ENCODE results near the gene SUPT7L. TPM values are rescaled to one million over a fixed set of nuclear protein-coding genes. Genes with fewer than 3 reads are reported as not detected.
A peak's percentile ranks its signal among the peaks of the same experiment; 100 is the strongest.

Gene SUPT7L
- total RNA-seq, 2 donors from 2014 or later = 32.9 to 41.9 TPM

DNA sequence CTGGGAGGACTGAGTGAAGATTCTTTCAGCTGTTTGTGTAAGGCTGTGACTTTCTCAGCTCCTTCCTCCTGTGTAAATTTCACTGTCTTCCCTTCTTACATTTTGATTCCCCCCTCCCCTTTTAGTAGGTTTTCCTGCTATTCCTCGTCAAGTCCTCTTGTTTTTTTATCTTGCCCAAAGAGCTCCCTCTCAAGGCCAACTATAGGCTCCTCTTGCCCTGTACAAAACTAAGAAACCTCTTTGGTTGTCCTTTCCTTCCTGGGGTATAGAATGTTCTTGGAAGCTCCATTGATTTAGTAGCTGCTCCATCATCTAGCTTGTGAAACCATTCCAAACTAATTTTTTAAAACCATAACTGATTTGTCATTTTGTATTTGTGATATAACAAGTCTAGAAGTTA is 41.9 kb downstream of the SUPT7L start:
- Mint-ChIP-seq H3K4me3 (no peak overlapping the region), H3K27me3 (no peaks in the 10 kb centered on the region), H3K4me1 (ENCODE audit: low read depth in 2 of 2) (no peaks in the 10 kb centered on the region), H3K36me3 (peaks cover 42% of the 10 kb centered on the region), H3K9me3 (no peaks in the 10 kb centered on the region), H3K27ac (no peak overlapping the region)
- no peak for DNase-seq (ENCODE audit: low spot score)
- no peak for ATAC-seq

DNA sequence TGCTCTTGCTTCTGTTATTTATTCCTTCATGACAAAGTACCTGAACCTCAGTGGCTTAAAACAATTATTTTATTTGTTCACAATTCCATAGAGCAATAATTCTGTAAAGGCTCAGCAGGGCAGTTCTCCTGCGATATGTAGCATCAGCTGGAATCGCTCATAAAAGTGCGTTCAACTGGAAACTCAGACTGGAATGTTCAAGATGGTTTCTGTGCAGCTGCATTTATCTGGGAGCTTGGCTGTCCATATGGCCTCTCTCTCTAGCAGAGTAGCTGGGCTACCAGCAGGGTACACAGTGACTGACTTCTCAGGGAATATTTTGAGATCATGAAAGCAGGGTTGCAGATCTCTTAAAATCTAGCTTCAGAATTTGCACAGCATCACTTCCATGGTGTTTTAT is 48.1 kb downstream of the SUPT7L start:
- peak overlapping the region in 1 of 2 donors; percentile 23 for H3K27ac Mint-ChIP-seq
- H3K4me1 Mint-ChIP-seq (ENCODE audit: low read depth in 2 of 2) = peaks cover 0 to 3% of the 10 kb centered on the region in 2 donors
- no peaks in the 10 kb centered on the region for H3K27me3 Mint-ChIP-seq
- H3K9me3 Mint-ChIP-seq = no peaks in the 10 kb centered on the region
- no peak overlapping the region for H3K4me3 Mint-ChIP-seq
- peaks cover 37% of the 10 kb centered on the region for H3K36me3 Mint-ChIP-seq
- no peak for DNase-seq (ENCODE audit: low spot score)
- no peak for ATAC-seq

DNA sequence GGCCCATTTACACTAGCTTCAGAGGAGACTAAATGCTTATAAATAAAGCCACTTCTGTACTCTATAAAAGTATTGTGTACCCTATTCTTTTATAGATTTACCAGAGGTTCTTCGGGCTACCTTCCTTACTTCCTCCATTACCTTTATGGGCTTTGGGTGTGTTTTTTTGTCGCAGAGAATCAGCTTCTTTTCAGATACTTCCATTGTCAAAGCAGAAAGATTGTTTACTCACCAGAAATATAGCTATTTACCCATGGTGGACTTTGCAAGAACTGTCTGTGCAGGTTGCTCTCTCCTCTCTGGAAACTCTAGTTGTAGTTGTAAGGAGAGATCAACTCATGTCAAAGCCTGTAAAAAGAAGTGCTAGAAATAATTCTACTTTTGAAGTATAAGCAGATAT is 49.4 kb downstream of the SUPT7L start:
- DNase-seq (ENCODE audit: low spot score) (no peak), ATAC-seq (no peak)
- no peaks in the 10 kb centered on the region for H3K9me3 Mint-ChIP-seq
- H3K4me1 Mint-ChIP-seq (ENCODE audit: low read depth in 2 of 2) = peaks cover 0 to 3% of the 10 kb centered on the region in 2 donors
- no peak overlapping the region for H3K27ac Mint-ChIP-seq
- H3K4me3 Mint-ChIP-seq = no peak overlapping the region
- no peaks in the 10 kb centered on the region for H3K27me3 Mint-ChIP-seq
- H3K36me3 Mint-ChIP-seq = peaks cover 31% of the 10 kb centered on the region

DNA sequence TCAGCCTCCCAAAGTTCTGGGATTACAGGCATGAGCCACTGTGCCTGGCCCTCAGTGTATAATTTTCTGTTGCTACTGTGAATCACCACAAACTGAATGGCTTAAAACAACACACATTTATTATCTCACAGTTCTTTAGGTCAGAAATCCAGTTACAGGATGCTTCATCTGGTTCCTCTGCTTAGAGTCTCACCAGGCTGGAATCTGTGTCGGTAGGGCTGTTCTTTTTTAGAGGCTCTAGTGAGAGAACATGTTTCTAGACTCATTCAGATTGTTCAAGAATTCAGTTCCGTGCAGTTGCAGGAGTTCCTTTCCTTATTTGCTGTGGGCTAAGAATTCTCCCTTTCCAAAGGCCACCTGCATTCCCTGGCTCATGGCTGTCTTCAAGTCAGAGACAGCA is 56.8 kb downstream of the SUPT7L start:
- no peak for ATAC-seq
- Mint-ChIP-seq H3K4me1 (ENCODE audit: low read depth in 2 of 2) (peaks cover 0 to 3% of the 10 kb centered on the region in 2 donors), H3K4me3 (no peak overlapping the region), H3K27me3 (no peaks in the 10 kb centered on the region), H3K27ac (no peak overlapping the region), H3K9me3 (no peaks in the 10 kb centered on the region), H3K36me3 (peaks cover 30% of the 10 kb centered on the region)
- no peak for DNase-seq (ENCODE audit: low spot score)

Other genes starting within 250 kb of the SUPT7L start
- gene NRBP1, start 235.0 kb downstream of the SUPT7L start, total RNA-seq = 100 to 1,000 TPM in 1 of 2 donors, 10 to 100 TPM in 1; 66.0 to 117 TPM
- 1 to 10 TPM; 2.2 to 6.1 TPM for gene KRTCAP3, start 221.2 kb downstream of the SUPT7L start, total RNA-seq
- 10 to 100 TPM; 11.1 to 17.4 TPM for gene IFT172, start 173.9 kb downstream of the SUPT7L start, total RNA-seq
- not detected for gene FNDC4, start 168.4 kb downstream of the SUPT7L start, total RNA-seq
- gene GCKR, start 166.8 kb downstream of the SUPT7L start, total RNA-seq = not detected
- 10 to 100 TPM; 10.1 to 24.0 TPM for gene ZNF512, start 80.6 kb downstream of the SUPT7L start, total RNA-seq
- gene CCDC121, start 34.6 kb downstream of the SUPT7L start, total RNA-seq = under 1 TPM in 1 of 2 donors, not detected in 1; 0.36 TPM
- 10 to 100 TPM; 32.7 to 36.9 TPM for gene GPN1, start 34.6 kb downstream of the SUPT7L start, total RNA-seq
- gene SLC4A1AP, start 275 bp upstream of the SUPT7L start, total RNA-seq = 10 to 100 TPM; 31.1 to 33.3 TPM
- 10 to 100 TPM; 58.3 to 77.6 TPM for gene MRPL33, start 108.1 kb upstream of the SUPT7L start, total RNA-seq
- gene RBKS, start 226.8 kb upstream of the SUPT7L start, total RNA-seq = 1 to 10 TPM; 3.1 to 4.5 TPM
- gene BABAM2, start 227.1 kb upstream of the SUPT7L start, total RNA-seq = 10 to 100 TPM; 53.8 to 66.6 TPM